ENCODE measurements around the gene ADAMTS7. TPM values are rescaled to one million over a fixed set of nuclear protein-coding genes. Genes with fewer than 3 reads are reported as not detected.
"Not testable (repeated sequence)": the region's sequence is repeated elsewhere in the genome, so short reads cannot be mapped to it uniquely, and the experiment has no call there.

Gene ADAMTS7
- total and polyA plus RNA-seq, 5 donors from 2014 or later: not detected

GRCh38 chr15:78761020-78761419 lies 50.2 kb downstream of the ADAMTS7 start:
- Histone ChIP-seq H3K27ac (ENCODE audit: insufficient read depth, low read length, poor library complexity, severe bottlenecking) (no peak overlapping the region), H3K4me3 (ENCODE audit: low read depth, low read length) (no peak overlapping the region), H3K4me1 (ENCODE audit: control insufficient read depth, insufficient read depth, low read length, poor library complexity, severe bottlenecking) (peaks cover 25% of the 10 kb centered on the region), H3K27me3 (ENCODE audit: control insufficient read depth, insufficient read depth, low read length) (no peaks in the 10 kb centered on the region), H3K9me3 (ENCODE audit: control insufficient read depth in 2 of 2, low read length in 2 of 2) (no peaks in the 10 kb centered on the region), H3K36me3 (ENCODE audit: control insufficient read depth, insufficient read depth, low read length) (no peaks in the 10 kb centered on the region)
- peak overlapping the region; percentile 56 to 76 (median 64) for H3K4me3 Mint-ChIP-seq
- no peaks in the 10 kb centered on the region for H3K27me3 Mint-ChIP-seq
- DNase-seq (no peak), ATAC-seq (ENCODE audit: low read depth in 2 of 2) (no peak)
- H3K36me3 Mint-ChIP-seq: no peaks in the 10 kb centered on the region
- H3K9me3 Mint-ChIP-seq: no peaks in the 10 kb centered on the region
- peak overlapping the region; percentile 91 to 93 (median 92) for H3K27ac Mint-ChIP-seq
- H3K4me1 Mint-ChIP-seq: peaks cover 0 to 37% (median 11%) of the 10 kb centered on the region in 4 donors

DNA sequence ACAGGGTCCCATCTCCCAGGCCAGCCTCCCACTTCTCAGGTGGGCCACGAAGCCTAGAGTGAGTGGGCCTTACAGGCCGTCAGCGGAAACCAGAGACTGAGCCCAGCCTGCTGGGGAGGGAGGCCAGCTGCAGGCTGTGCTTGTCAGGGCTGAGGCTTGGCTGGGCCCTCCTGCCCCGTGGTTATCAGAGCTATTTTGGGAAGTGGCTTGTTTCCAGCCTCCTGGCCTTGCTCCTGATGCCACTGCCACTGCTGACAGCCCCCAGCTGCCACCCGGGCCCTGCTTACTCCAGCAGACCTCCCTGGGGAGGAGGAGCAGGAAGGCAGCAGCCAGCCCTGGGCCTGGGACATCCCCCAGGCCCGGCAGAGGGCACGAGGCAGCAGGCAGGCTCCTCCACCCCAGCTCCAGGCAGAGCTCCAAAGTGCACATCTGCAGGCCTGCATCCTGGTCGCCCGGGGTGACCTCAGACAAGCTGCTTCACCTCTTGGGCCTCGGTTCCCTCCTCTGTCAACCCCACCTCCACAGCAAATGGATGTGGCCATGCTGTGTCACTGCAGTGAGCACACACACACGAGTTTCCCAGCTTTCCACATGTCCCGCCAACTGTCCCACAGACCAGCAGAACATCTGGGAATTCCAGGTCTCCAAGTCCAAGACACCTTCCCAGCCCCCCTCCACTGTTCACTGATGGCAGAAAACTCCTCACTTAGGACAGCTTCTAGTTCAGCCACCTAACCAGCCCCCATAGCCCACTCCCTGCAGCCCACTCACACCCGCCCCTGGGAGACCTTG lies 51.0 kb downstream of the ADAMTS7 start:
- not testable (repeated sequence) for ATAC-seq (ENCODE audit: low read depth in 2 of 2); H3K27me3 ChIP-seq (ENCODE audit: control insufficient read depth, insufficient read depth, low read length); H3K27me3 Mint-ChIP-seq; H3K27ac ChIP-seq (ENCODE audit: insufficient read depth, low read length, poor library complexity, severe bottlenecking); H3K9me3 ChIP-seq (ENCODE audit: control insufficient read depth in 2 of 2, low read length in 2 of 2); H3K9me3 Mint-ChIP-seq; H3K36me3 Mint-ChIP-seq; DNase-seq; H3K36me3 ChIP-seq (ENCODE audit: control insufficient read depth, insufficient read depth, low read length); H3K4me3 ChIP-seq (ENCODE audit: low read depth, low read length)
- Mint-ChIP-seq H3K27ac (peak overlapping the region in 2 of 3 donors; percentile 62 to 76), H3K4me3 (peak overlapping the region in 1 of 4 donors; percentile 43), H3K4me1 (peaks cover 0 to 37% (median 11%) of the 10 kb centered on the region in 4 donors)
- H3K4me1 ChIP-seq (ENCODE audit: control insufficient read depth, insufficient read depth, low read length, poor library complexity, severe bottlenecking): peaks cover 25% of the 10 kb centered on the region

DNA sequence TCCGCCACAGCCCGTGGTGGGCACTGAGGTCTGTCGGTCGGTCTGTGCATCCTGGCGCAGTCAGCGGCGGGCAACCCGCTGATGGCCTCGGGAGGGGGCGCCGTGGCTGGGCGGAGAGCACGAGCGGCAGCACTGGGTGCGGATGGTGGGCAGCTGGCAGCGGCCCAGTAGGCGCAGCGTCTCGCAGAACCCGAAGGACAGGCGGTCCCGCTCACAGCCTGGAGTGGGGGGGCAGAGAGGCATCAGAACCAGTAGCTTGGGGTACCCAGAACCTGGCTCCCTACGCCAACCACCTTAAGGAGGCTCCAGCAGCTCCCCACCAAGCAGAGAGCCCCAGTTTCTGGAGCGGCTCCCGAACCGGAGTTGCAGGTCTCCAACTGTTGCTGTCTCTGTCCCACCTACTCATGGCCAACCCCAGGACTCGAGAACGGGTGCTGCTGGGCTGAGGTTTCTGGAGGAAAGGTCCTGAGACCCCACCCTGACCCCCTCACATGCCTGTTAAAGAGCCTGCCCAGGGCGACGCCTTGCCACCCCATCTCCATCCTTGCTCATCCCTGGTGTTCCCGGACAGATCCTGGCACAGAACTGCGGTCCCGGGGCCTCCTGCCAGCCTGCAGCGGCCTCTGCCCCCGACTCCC lies 51.8 kb downstream of the ADAMTS7 start:
- peak overlapping the region in 1 of 4 donors; percentile 77 for H3K4me3 Mint-ChIP-seq
- H3K27me3 ChIP-seq (ENCODE audit: control insufficient read depth, insufficient read depth, low read length); H3K27me3 Mint-ChIP-seq; H3K4me3 ChIP-seq (ENCODE audit: low read depth, low read length); H3K27ac ChIP-seq (ENCODE audit: insufficient read depth, low read length, poor library complexity, severe bottlenecking); ATAC-seq (ENCODE audit: low read depth in 2 of 2); H3K36me3 ChIP-seq (ENCODE audit: control insufficient read depth, insufficient read depth, low read length); H3K36me3 Mint-ChIP-seq; H3K9me3 ChIP-seq (ENCODE audit: control insufficient read depth in 2 of 2, low read length in 2 of 2); H3K9me3 Mint-ChIP-seq; DNase-seq: not testable (repeated sequence)
- H3K27ac Mint-ChIP-seq: peak overlapping the region in 1 of 3 donors; percentile 76
- peaks cover 25% of the 10 kb centered on the region for H3K4me1 ChIP-seq (ENCODE audit: control insufficient read depth, insufficient read depth, low read length, poor library complexity, severe bottlenecking)
- peaks cover 0 to 37% (median 11%) of the 10 kb centered on the region in 4 donors for H3K4me1 Mint-ChIP-seq

DNA sequence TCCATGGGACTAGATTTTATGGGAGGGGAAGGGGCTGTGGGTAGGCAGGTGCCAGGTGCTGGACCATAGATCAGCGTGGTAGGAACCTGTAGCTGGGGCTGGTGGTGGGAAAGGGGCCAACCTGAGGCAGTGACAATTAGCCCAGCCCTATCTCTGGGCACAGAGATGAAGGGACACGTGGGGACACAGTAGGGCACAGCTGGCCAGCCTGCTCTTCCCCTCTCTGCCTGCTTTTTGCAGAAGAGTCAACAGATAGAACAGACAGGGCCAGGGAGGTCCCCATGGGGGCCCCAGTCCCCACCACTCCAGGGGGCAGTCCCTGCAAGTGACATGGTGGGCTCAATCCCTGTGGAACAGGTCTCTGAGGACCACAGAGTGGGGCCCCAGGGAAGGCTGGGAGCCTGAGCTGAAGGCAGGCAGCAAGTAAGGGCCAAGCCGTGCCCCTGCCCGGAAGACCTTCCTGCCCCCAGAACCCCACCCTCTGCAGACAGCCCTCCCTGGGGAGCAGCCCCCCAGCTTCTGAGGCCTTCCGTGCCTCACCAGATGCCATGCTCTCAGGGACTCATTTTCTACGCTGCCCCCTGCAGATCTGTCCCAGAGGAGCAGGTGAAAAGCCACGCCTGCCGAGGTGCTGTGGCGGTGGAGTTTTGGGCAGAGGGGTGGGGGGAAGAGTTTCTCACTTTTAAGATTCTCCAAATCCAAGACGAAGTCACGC lies 52.6 kb downstream of the ADAMTS7 start:
- H3K4me3 Mint-ChIP-seq; H3K9me3 ChIP-seq (ENCODE audit: control insufficient read depth in 2 of 2, low read length in 2 of 2); DNase-seq; ATAC-seq (ENCODE audit: low read depth in 2 of 2); H3K36me3 ChIP-seq (ENCODE audit: control insufficient read depth, insufficient read depth, low read length); H3K36me3 Mint-ChIP-seq; H3K4me3 ChIP-seq (ENCODE audit: low read depth, low read length); H3K9me3 Mint-ChIP-seq; H3K27me3 Mint-ChIP-seq; H3K27ac ChIP-seq (ENCODE audit: insufficient read depth, low read length, poor library complexity, severe bottlenecking); H3K27me3 ChIP-seq (ENCODE audit: control insufficient read depth, insufficient read depth, low read length): not testable (repeated sequence)
- Mint-ChIP-seq H3K4me1 (peaks cover 0 to 37% (median 11%) of the 10 kb centered on the region in 4 donors), H3K27ac (peak overlapping the region in 2 of 3 donors; percentile 36 to 66)
- peaks cover 25% of the 10 kb centered on the region for H3K4me1 ChIP-seq (ENCODE audit: control insufficient read depth, insufficient read depth, low read length, poor library complexity, severe bottlenecking)

DNA sequence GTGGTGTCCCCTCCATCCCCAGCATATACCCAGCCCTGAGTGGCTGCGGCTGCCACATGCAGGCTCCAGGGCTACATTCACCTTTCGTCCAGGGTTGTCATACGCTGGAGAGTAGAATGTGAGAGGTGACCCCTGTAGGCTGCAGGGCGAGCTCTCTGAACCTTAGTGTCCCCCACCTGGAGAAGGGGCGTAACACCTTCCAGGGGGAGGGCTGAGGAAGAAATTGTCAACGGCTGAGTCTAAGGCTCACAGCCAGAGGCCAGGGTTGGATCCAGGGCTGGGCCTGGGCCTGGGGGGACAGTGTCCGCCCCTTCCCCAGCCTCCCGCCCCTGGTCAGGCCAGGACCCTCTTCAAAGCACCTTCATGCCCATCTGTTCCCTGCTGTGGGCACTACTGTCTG lies 53.2 kb downstream of the ADAMTS7 start:
- DNase-seq; ATAC-seq (ENCODE audit: low read depth in 2 of 2); H3K27me3 Mint-ChIP-seq; H3K9me3 ChIP-seq (ENCODE audit: control insufficient read depth in 2 of 2, low read length in 2 of 2); H3K36me3 Mint-ChIP-seq; H3K27me3 ChIP-seq (ENCODE audit: control insufficient read depth, insufficient read depth, low read length); H3K27ac ChIP-seq (ENCODE audit: insufficient read depth, low read length, poor library complexity, severe bottlenecking); H3K27ac Mint-ChIP-seq; H3K36me3 ChIP-seq (ENCODE audit: control insufficient read depth, insufficient read depth, low read length); H3K4me3 ChIP-seq (ENCODE audit: low read depth, low read length); H3K4me3 Mint-ChIP-seq; H3K9me3 Mint-ChIP-seq: not testable (repeated sequence)
- H3K4me1 Mint-ChIP-seq: peaks cover 0 to 32% (median 11%) of the 10 kb centered on the region in 4 donors
- H3K4me1 ChIP-seq (ENCODE audit: control insufficient read depth, insufficient read depth, low read length, poor library complexity, severe bottlenecking): peaks cover 25% of the 10 kb centered on the region

- peaks cover 25% of the 10 kb centered on the region for H3K4me1 ChIP-seq (ENCODE audit: control insufficient read depth, insufficient read depth, low read length, poor library complexity, severe bottlenecking)
- peak overlapping the region in 2 of 4 donors; percentile 36 to 65 for H3K4me3 Mint-ChIP-seq
Measured at GRCh38 chr15:78757636-78757905, 53.7 kb downstream of the ADAMTS7 start.

GRCh38 chr15:78756781-78757635 lies 54.3 kb downstream of the ADAMTS7 start:
- H3K4me1 Mint-ChIP-seq: peaks cover 0 to 29% (median 11%) of the 10 kb centered on the region in 4 donors
- H3K27me3 Mint-ChIP-seq; H3K9me3 Mint-ChIP-seq; H3K36me3 Mint-ChIP-seq; H3K36me3 ChIP-seq (ENCODE audit: control insufficient read depth, insufficient read depth, low read length); H3K27me3 ChIP-seq (ENCODE audit: control insufficient read depth, insufficient read depth, low read length); H3K4me3 ChIP-seq (ENCODE audit: low read depth, low read length); H3K9me3 ChIP-seq (ENCODE audit: control insufficient read depth in 2 of 2, low read length in 2 of 2): not testable (repeated sequence)
- Histone ChIP-seq H3K27ac (ENCODE audit: insufficient read depth, low read length, poor library complexity, severe bottlenecking) (peak overlapping the region; percentile 33), H3K4me1 (ENCODE audit: control insufficient read depth, insufficient read depth, low read length, poor library complexity, severe bottlenecking) (peaks cover 22% of the 10 kb centered on the region)
- peak; percentile 36 to 45 for ATAC-seq (ENCODE audit: low read depth in 2 of 2)
- H3K4me3 Mint-ChIP-seq: peak overlapping the region in 3 of 4 donors; percentile 36 to 75 (median 65)
- DNase-seq: peak in 2 of 3 donors; percentile 13 to 64
- peak overlapping the region; percentile 83 to 99 (median 93) for H3K27ac Mint-ChIP-seq

More at GRCh38 chr15:78757636-78757905, 53.7 kb downstream of the ADAMTS7 start:
- H3K27me3 Mint-ChIP-seq: no peaks in the 10 kb centered on the region
- H3K27ac ChIP-seq (ENCODE audit: insufficient read depth, low read length, poor library complexity, severe bottlenecking): no peak overlapping the region
- peak overlapping the region; percentile 83 to 99 (median 93) for H3K27ac Mint-ChIP-seq
- ATAC-seq (ENCODE audit: low read depth in 2 of 2) (no peak), DNase-seq (no peak)
- H3K4me3 ChIP-seq (ENCODE audit: low read depth, low read length): no peak overlapping the region
- H3K9me3 ChIP-seq (ENCODE audit: control insufficient read depth in 2 of 2, low read length in 2 of 2): no peaks in the 10 kb centered on the region
- H3K4me1 Mint-ChIP-seq: peaks cover 0 to 32% (median 11%) of the 10 kb centered on the region in 4 donors
- H3K9me3 Mint-ChIP-seq: no peaks in the 10 kb centered on the region
- no peaks in the 10 kb centered on the region for H3K36me3 ChIP-seq (ENCODE audit: control insufficient read depth, insufficient read depth, low read length)
- no peaks in the 10 kb centered on the region for H3K36me3 Mint-ChIP-seq
- H3K27me3 ChIP-seq (ENCODE audit: control insufficient read depth, insufficient read depth, low read length): no peaks in the 10 kb centered on the region

All from CD4-positive, CD25-positive, alpha-beta regulatory T cell (primary cell).